ENCODE data around the gene FCN3.

Gene FCN3

GRCh38 chr1:27379564-27380122, 5.0 kb upstream of the FCN3 start:
- no peak for DNase-seq

- DNase-seq = no peak
Measured at GRCh38 chr1:27377760-27378495, 3.3 kb upstream of the FCN3 start.

GRCh38 chr1:27372808-27373690, 1.6 kb downstream of the FCN3 start:
- DNase-seq = no peak

GRCh38 chr1:27372022-27372807, 2.4 kb downstream of the FCN3 start:
- no peak for DNase-seq

- no peak for DNase-seq
Measured at GRCh38 chr1:27368869-27369582, 5.6 kb downstream of the FCN3 start.

- DNase-seq = no peak
Measured at GRCh38 chr1:27367160-27367650, 7.4 kb downstream of the FCN3 start.

- DNase-seq = peak; percentile 79
Measured at GRCh38 chr1:27366411-27367159, 8.0 kb downstream of the FCN3 start, which contains the start of gene MAP3K6. TSS of gene MAP3K6 (minus strand) at chr1:27366961. CDS start at chr1:27366597, 364 bp downstream.

- peak; percentile 75 for DNase-seq
Measured at GRCh38 chr1:27366113-27366410, 8.6 kb downstream of the FCN3 start.

- DNase-seq = peak; percentile 86
Measured at GRCh38 chr1:27365372-27366112, 9.1 kb downstream of the FCN3 start.

GRCh38 chr1:27364696-27365371, 9.8 kb downstream of the FCN3 start:
- DNase-seq = no peak

- no peak for DNase-seq
Measured at GRCh38 chr1:27363766-27364695, 10.6 kb downstream of the FCN3 start.

- DNase-seq = no peak
Measured at GRCh38 chr1:27361553-27361952, 13.1 kb downstream of the FCN3 start.

GRCh38 chr1:27361044-27361402, 13.6 kb downstream of the FCN3 start:
- no peak for DNase-seq

GRCh38 chr1:27360159-27361043, 14.2 kb downstream of the FCN3 start:
- no peak for DNase-seq

GRCh38 chr1:27359822-27360158, 14.8 kb downstream of the FCN3 start:
- DNase-seq = no peak

- no peak for DNase-seq
Measured at GRCh38 chr1:27358928-27359313, 15.7 kb downstream of the FCN3 start.

GRCh38 chr1:27358038-27358927, 16.3 kb downstream of the FCN3 start:
- DNase-seq = no peak
